Prostate gland (tissue), 2 donors: ENCODE results near the gene CFAP97D1. TPM values are rescaled to one million over a fixed set of nuclear protein-coding genes. Genes with fewer than 3 reads are reported as not detected.

Experiments used
- DNase-seq: peaks from one replicate; pipeline ENCODE4 v3.0.0-alpha.2; 2019; ENCODE audit warnings: low spot score
- H3K27ac ChIP-seq, 2 donors: fragments of 200-600 bp; sonication (generic); 2 replicates each; pipeline ENCODE4 v1.5.1; 2017 to 2019
- H3K27me3 ChIP-seq: fragments of 200-600 bp; sonication (generic); replicated peaks from 2 replicates; pipeline ENCODE4 v1.5.1; 2019; ENCODE audit not compliant: insufficient read depth
- H3K36me3 ChIP-seq, 2 donors: fragments of 200-600 bp; sonication (generic); 1 replicate in 1 of 2; 2 replicates in 1 of 2; pipeline versions ENCODE4 v1.5.1 to v1.8.1; 2017 to 2019
- H3K4me1 ChIP-seq: fragments of 200-600 bp; sonication (generic); replicated peaks from 2 replicates; pipeline ENCODE4 v1.5.1; 2019
- H3K4me3 ChIP-seq, 2 donors: fragments of 200-600 bp; sonication (generic); 2 replicates each; pipeline ENCODE4 v1.5.1; 2017 to 2019
- H3K9me3 ChIP-seq: fragments of 200-600 bp; sonication (generic); 2 replicates; pipeline ENCODE4 v1.5.1; 2017
- CTCF ChIP-seq, 4 experiments: fragments of 200-600 bp in 2 of 4; fragments of 450-650 bp in 2 of 4; sonication (generic) in 2 of 4; IDR thresholded peaks; 1 replicate in 3 of 4; 2 replicates in 1 of 4; pipeline ENCODE4 v1.5.1; 2016 to 2019; ENCODE audit warnings: antibody characterized with exemption in 4 of 4, mild to moderate bottlenecking in 2 of 4, moderate library complexity in 2 of 4
- POLR2A ChIP-seq: fragments of 450-650 bp; IDR thresholded peaks from one replicate; pipeline ENCODE4 v1.6.1; 2016; ENCODE audit warnings: antibody characterized with exemption, mild to moderate bottlenecking
- POLR2AphosphoS5 ChIP-seq: sonication (generic); formaldehyde crosslinking; IDR thresholded peaks from one replicate; pipeline ENCODE4 v1.6.1; 2017; ENCODE audit warnings: antibody characterized with exemption
- WGBS: methylation state at CpG from one replicate; pipeline ENCODE4 v1.1.5; 2018; 5-methylcytosine and 5-hydroxymethylcytosine counted together
- intact Hi-C: fragments of 100-400 bp; cut with DNase I; formaldehyde crosslinking; loops from one replicate; pipeline ENCODE4 v1.14.2; 2022
- total RNA-seq, 2 donors: library from RNA; depleted of rRNA; stranded (reverse); fragments of >200 nt; gene quantifications; one replicate each; pipeline ENCODE4 v1.1.0, GENCODE V29; 2016

CFAP97D1 gene
- total RNA-seq, 2 donors from 2014 or later = 1.1 TPM; not detected in 1

GRCh38 chr17:43758086-43758485 is 22.1 kb upstream of the CFAP97D1 start:
- Histone ChIP-seq H3K27me3 (peaks cover 6% of the 10 kb centered on the region), H3K4me1 (no peaks in the 10 kb centered on the region), H3K27ac (no peak overlapping the region), H3K36me3 (no peaks in the 10 kb centered on the region), H3K9me3 (no peaks in the 10 kb centered on the region), H3K4me3 (no peak overlapping the region)
- 84% methylated on average over 6 of the region's 6 CpGs for WGBS
- no peak for DNase-seq
- no peak for TF ChIP-seq POLR2AphosphoS5
- intact Hi-C loops = loop anchor here (10.0 kb wide), 1 partner anchor 183 kb away; no protein-coding TSS in a partner anchor

GRCh38 chr17:43758497-43759174 is 21.6 kb upstream of the CFAP97D1 start, which contains the start of gene SOST:
SOST (minus strand) TSS chr17:43758791; CDS start chr17:43758741, 50 bp downstream.
- no peak for TF ChIP-seq CTCF (IDR thresholded peaks at IDR 0.05)
- TF ChIP-seq POLR2AphosphoS5 = no peak
- TF ChIP-seq POLR2A = no peak
- intact Hi-C loops = loop anchor here (10.0 kb wide), 1 partner anchor 184 kb away; no protein-coding TSS in a partner anchor
- H3K27me3 ChIP-seq = peaks cover 6% of the 10 kb centered on the region
- no peak for DNase-seq
- H3K27ac ChIP-seq = no peak within 1 kb of the TSS
- no peak within 1 kb of the TSS for H3K4me3 ChIP-seq
- 55% methylated on average over 24 of the region's 24 CpGs for WGBS
- no peaks in the 10 kb centered on the region for H3K36me3 ChIP-seq
- no peaks in the 10 kb centered on the region for H3K9me3 ChIP-seq
- H3K4me1 ChIP-seq = no peaks in the 10 kb centered on the region

- Histone ChIP-seq H3K4me3 (no peak overlapping the region), H3K27ac (no peak overlapping the region), H3K36me3 (no peaks in the 10 kb centered on the region), H3K27me3 (peaks cover 6% of the 10 kb centered on the region), H3K9me3 (no peaks in the 10 kb centered on the region), H3K4me1 (no peaks in the 10 kb centered on the region)
- DNase-seq = no peak
- intact Hi-C loops = loop anchor here (1.0 to 10.0 kb wide), 3 partner anchors 66 to 185 kb away; partner anchors contain the start of gene CD300LG
- WGBS = 34% methylated on average over 7 of the region's 7 CpGs
- TF ChIP-seq POLR2A (no peak), CTCF (IDR thresholded peaks at IDR 0.05) (no peak), POLR2AphosphoS5 (no peak)
Measured at GRCh38 chr17:43759836-43760235, 20.4 kb upstream of the CFAP97D1 start.

- TF ChIP-seq POLR2A (no peak), POLR2AphosphoS5 (peak; percentile 82), CTCF (IDR thresholded peaks at IDR 0.05) (peak; percentile 97 to 99 (median 98))
- H3K4me3 ChIP-seq = no peak overlapping the region
- no peaks in the 10 kb centered on the region for H3K36me3 ChIP-seq
- no peaks in the 10 kb centered on the region for H3K9me3 ChIP-seq
- H3K27me3 ChIP-seq = peaks cover 3% of the 10 kb centered on the region
- intact Hi-C loops = loop anchor here (1.0 to 5.0 kb wide), 2 partner anchors 66 to 87 kb away; partner anchors contain the start of gene CD300LG
- H3K4me1 ChIP-seq = no peaks in the 10 kb centered on the region
- DNase-seq = peak; percentile 95
- no peak overlapping the region for H3K27ac ChIP-seq
- WGBS = 3% methylated on average over 10 of the region's 10 CpGs
Measured at GRCh38 chr17:43760254-43760852, 19.9 kb upstream of the CFAP97D1 start.

- Histone ChIP-seq H3K27ac (no peak overlapping the region), H3K27me3 (no peaks in the 10 kb centered on the region), H3K36me3 (peaks cover 0 to 14% of the 10 kb centered on the region in 2 donors), H3K9me3 (no peaks in the 10 kb centered on the region), H3K4me3 (no peak overlapping the region), H3K4me1 (no peaks in the 10 kb centered on the region)
- TF ChIP-seq POLR2AphosphoS5 (no peak), CTCF (IDR thresholded peaks at IDR 0.05) (peak; percentile 60 to 71 (median 68)), POLR2A (no peak)
- WGBS = 55% methylated on average over 7 of the region's 7 CpGs
- DNase-seq = peak; percentile 44
- intact Hi-C loops = no loop called here
Measured at GRCh38 chr17:43766413-43767052, 13.7 kb upstream of the CFAP97D1 start.
